Thyroid gland (tissue), 4 donors: ENCODE data around the gene DCLK2. TPM values are rescaled to one million over a fixed set of nuclear protein-coding genes. Genes with fewer than 3 reads are reported as not detected.

ENCODE experiments used
- DNase-seq, 2 donors: peaks; one replicate each; pipeline ENCODE4 v3.0.0-alpha.2; 2019
- H3K27ac ChIP-seq, 3 donors: fragments of 200-600 bp; sonication (generic); 1 replicate in 2 of 3; 2 replicates in 1 of 3; pipeline ENCODE4 v1.5.1; 2016 to 2019; ENCODE audit warnings: mild to moderate bottlenecking in 1 of 3, moderate library complexity in 1 of 3
- H3K27me3 ChIP-seq: fragments of 200-600 bp; sonication (generic); one replicate; pipeline ENCODE4 v1.5.1; 2019
- H3K36me3 ChIP-seq, 2 donors: fragments of 200-600 bp; sonication (generic); one replicate each; pipeline ENCODE4 v1.5.1; 2016 to 2019
- H3K4me1 ChIP-seq, 2 donors: fragments of 200-600 bp; sonication (generic); one replicate each; pipeline ENCODE4 v1.5.1; 2017 to 2019
- H3K4me3 ChIP-seq, 3 donors: fragments of 200-600 bp; sonication (generic); replicated peaks in 1 of 3; 1 replicate in 2 of 3; 2 replicates in 1 of 3; pipeline ENCODE4 v1.5.1; 2016; ENCODE audit warnings: mild to moderate bottlenecking in 1 of 3
- H3K9me3 ChIP-seq: fragments of 200-600 bp; sonication (generic); one replicate; pipeline ENCODE4 v1.5.1; 2017
- POLR2A ChIP-seq, 2 donors: fragments of 450-650 bp; IDR thresholded peaks; one replicate each; pipeline ENCODE4 v1.6.1; 2017; ENCODE audit warnings: antibody characterized with exemption in 2 of 2, mild to moderate bottlenecking in 2 of 2, moderate library complexity in 1 of 2
- WGBS, 2 donors: methylation state at CpG; one replicate each; pipeline ENCODE4 v1.1.5; 2017; 5-methylcytosine and 5-hydroxymethylcytosine counted together
- intact Hi-C: fragments of 100-400 bp; cut with DNase I; formaldehyde crosslinking; loops from one replicate; pipeline ENCODE4 v1.15.1; 2023
- total RNA-seq, 4 donors: library from RNA; depleted of rRNA; stranded (reverse); fragments of >200 nt; gene quantifications; one replicate each; pipeline ENCODE4 v1.2.3, GENCODE V29; 2016
- TF ChIP-seq, protein P1 (sequence below), 6 experiments: fragments of 200-600 bp in 3 of 6; fragments of 450-650 bp in 3 of 6; sonication (generic) in 3 of 6; IDR thresholded peaks; one replicate each; pipeline ENCODE4 v1.5.1; 2016 to 2019; ENCODE audit warnings: antibody characterized with exemption in 6 of 6, mild to moderate bottlenecking in 2 of 6, inconsistent platforms in 1 of 6, moderate library complexity in 1 of 6

The DCLK2 gene
- total RNA-seq, 4 donors from 2014 or later, result 6.6 to 19.7 (median 12.3) TPM

DNA sequence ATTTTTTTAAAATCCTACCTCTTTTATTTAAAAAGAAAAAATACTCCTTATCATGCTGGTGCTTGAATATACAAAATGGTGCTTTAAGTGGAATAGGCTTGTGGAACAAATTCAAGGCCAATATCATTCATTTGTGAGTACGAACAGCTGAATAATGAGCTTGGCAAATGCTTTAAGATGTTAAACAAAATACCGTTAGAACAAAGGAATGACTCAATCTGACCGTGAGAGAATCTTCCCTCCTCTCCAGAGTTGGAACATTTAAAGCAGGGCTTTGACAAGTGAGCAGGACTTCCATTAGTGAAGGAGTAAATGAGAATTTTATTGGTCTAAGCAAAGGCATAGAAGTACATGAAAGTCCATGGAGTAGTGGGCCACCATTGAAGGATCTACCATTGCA, 74.5 kb downstream of the DCLK2 start:
- no peak for TF ChIP-seq POLR2A (IDR thresholded peaks at IDR 0.05)
- TF ChIP-seq, protein P1, sequence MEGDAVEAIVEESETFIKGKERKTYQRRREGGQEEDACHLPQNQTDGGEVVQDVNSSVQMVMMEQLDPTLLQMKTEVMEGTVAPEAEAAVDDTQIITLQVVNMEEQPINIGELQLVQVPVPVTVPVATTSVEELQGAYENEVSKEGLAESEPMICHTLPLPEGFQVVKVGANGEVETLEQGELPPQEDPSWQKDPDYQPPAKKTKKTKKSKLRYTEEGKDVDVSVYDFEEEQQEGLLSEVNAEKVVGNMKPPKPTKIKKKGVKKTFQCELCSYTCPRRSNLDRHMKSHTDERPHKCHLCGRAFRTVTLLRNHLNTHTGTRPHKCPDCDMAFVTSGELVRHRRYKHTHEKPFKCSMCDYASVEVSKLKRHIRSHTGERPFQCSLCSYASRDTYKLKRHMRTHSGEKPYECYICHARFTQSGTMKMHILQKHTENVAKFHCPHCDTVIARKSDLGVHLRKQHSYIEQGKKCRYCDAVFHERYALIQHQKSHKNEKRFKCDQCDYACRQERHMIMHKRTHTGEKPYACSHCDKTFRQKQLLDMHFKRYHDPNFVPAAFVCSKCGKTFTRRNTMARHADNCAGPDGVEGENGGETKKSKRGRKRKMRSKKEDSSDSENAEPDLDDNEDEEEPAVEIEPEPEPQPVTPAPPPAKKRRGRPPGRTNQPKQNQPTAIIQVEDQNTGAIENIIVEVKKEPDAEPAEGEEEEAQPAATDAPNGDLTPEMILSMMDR (IDR thresholded peaks at IDR 0.05), result no peak
- no peaks in the 10 kb centered on the region for H3K9me3 ChIP-seq
- H3K36me3 ChIP-seq, result no peaks in the 10 kb centered on the region
- no peaks in the 10 kb centered on the region for H3K27me3 ChIP-seq
- no peak for DNase-seq
- no peaks in the 10 kb centered on the region for H3K4me1 ChIP-seq
- H3K4me3 ChIP-seq, result no peak overlapping the region
- no peak overlapping the region for H3K27ac ChIP-seq
- intact Hi-C loops, result no loop called here
- WGBS, 2 donors, result 69 to 78% methylated on average over 3 of the region's 3 CpGs

DNA sequence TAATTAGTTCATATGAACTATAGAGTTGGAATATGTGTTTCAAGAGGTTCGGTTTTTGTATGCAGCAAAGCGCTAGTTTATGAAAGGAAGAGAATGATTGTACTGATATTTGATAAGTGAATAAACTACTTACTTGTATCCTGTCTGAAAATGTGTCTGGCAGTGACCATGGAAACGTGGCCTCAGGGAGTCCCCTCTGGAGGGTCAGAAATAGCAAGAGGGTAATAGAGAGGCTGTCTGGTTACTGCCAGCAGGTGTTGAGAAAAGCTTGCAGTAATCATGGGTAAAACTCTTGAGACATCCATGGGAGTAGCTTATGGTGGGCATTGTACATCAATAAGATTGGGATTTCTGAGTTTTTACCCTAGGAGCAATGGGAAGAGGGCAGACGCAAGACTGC, 77.1 kb downstream of the DCLK2 start:
- TF ChIP-seq POLR2A (IDR thresholded peaks at IDR 0.05), result no peak
- TF ChIP-seq, protein P1 (IDR thresholded peaks at IDR 0.05), result no peak
- H3K4me3 ChIP-seq, result no peak overlapping the region
- no peaks in the 10 kb centered on the region for H3K36me3 ChIP-seq
- H3K27ac ChIP-seq, result no peak overlapping the region
- H3K4me1 ChIP-seq, result no peaks in the 10 kb centered on the region
- H3K27me3 ChIP-seq, result no peaks in the 10 kb centered on the region
- intact Hi-C loops, result no loop called here
- H3K9me3 ChIP-seq, result no peaks in the 10 kb centered on the region
- 91 to 92% methylated on average over 4 of the region's 4 CpGs for WGBS, 2 donors
- DNase-seq, result no peak

DNA sequence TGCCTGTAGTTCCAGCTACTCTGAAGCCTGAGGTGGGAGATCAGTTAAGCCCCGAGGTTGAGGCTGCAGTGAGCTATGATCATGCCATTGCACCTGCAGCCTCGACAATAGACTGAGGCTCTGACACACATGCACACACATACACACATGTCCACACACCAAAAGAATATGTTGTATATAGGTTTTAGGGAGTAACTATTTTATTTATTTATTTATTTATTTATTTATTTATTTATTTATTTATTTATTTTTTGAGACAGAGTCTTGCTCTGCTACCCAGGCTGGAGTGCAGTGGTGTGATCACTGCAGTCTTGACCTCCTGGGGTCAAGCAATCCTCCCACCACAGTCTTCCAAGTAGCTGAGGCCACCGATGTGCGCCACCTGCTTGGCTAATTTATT, 78.3 kb downstream of the DCLK2 start:
- intact Hi-C loops, result no loop called here
- WGBS, 2 donors, result 86 to 92% methylated on average over 4 of the region's 4 CpGs
- TF ChIP-seq, protein P1 (IDR thresholded peaks at IDR 0.05), result no peak
- TF ChIP-seq POLR2A (IDR thresholded peaks at IDR 0.05), result no peak
- Histone ChIP-seq H3K27ac (no peak overlapping the region), H3K9me3 (no peaks in the 10 kb centered on the region), H3K4me1 (no peaks in the 10 kb centered on the region), H3K4me3 (no peak overlapping the region), H3K36me3 (no peaks in the 10 kb centered on the region), H3K27me3 (no peaks in the 10 kb centered on the region)
- DNase-seq, result no peak

DNA sequence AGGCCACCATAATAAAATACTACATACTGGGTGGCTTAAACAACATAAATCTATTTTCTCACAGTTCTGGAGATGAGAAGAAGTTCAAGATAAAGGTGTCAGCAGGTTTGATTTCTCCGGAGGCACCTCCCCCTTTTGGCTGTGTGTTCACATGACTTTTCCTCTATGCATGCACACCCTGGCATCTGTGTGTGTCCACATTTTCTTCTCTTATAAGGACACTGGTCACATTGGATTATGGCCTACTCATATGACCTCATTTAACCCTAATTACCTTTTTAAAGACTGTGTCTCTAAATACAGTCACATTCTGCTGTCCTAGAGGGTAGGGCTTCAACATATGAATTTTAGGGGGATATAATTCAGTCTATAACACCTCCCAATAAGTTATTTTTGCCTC, 79.8 kb downstream of the DCLK2 start:
- no peak overlapping the region for H3K27ac ChIP-seq
- TF ChIP-seq, protein P1 (IDR thresholded peaks at IDR 0.05), result no peak
- TF ChIP-seq POLR2A (IDR thresholded peaks at IDR 0.05), result no peak
- H3K4me3 ChIP-seq, result no peak overlapping the region
- no peaks in the 10 kb centered on the region for H3K4me1 ChIP-seq
- intact Hi-C loops, result no loop called here
- no peak for DNase-seq
- H3K27me3 ChIP-seq, result no peaks in the 10 kb centered on the region
- no peaks in the 10 kb centered on the region for H3K9me3 ChIP-seq
- WGBS, 2 donors, result 93 to 100% methylated on average over 1 of the region's 1 CpG
- no peaks in the 10 kb centered on the region for H3K36me3 ChIP-seq

DNA sequence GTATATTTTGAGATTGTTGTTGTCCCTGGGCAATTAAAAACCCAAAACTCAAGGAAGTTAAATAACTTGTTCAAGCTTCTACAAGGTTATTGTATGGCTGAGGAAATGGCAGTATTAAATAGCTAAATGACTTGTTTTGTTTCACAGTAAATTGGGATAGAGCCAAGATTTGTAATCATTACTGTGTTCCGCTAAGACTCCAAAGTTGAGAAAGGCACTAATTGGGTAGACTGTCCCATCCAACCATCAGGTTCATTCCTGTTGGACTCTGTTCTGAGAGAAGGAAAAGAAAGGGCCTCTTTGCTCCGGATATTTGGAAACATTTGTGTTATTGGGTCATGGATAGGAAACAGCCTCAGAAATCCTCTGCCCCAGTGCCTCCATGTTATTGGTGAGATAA, 82.2 kb downstream of the DCLK2 start:
- no peaks in the 10 kb centered on the region for H3K27me3 ChIP-seq
- 74 to 82% methylated on average over 2 of the region's 2 CpGs for WGBS, 2 donors
- intact Hi-C loops, result no loop called here
- no peaks in the 10 kb centered on the region for H3K4me1 ChIP-seq
- no peak for DNase-seq
- no peaks in the 10 kb centered on the region for H3K36me3 ChIP-seq
- no peak overlapping the region for H3K27ac ChIP-seq
- H3K4me3 ChIP-seq, result no peak overlapping the region
- no peaks in the 10 kb centered on the region for H3K9me3 ChIP-seq
- no peak for TF ChIP-seq POLR2A (IDR thresholded peaks at IDR 0.05)
- TF ChIP-seq, protein P1 (IDR thresholded peaks at IDR 0.05), result no peak
